GM19099 (cell line): ENCODE results near the gene CCR6.

Experiments used
- POLR2A ChIP-seq: IDR thresholded peaks from 3 replicates; pipeline ENCODE4 v1.6.1; 2011; ENCODE audit warnings: low read depth; ENCODE audit not compliant: insufficient read length; ENCODE audit errors: extremely low read depth

CCR6 gene

DNA sequence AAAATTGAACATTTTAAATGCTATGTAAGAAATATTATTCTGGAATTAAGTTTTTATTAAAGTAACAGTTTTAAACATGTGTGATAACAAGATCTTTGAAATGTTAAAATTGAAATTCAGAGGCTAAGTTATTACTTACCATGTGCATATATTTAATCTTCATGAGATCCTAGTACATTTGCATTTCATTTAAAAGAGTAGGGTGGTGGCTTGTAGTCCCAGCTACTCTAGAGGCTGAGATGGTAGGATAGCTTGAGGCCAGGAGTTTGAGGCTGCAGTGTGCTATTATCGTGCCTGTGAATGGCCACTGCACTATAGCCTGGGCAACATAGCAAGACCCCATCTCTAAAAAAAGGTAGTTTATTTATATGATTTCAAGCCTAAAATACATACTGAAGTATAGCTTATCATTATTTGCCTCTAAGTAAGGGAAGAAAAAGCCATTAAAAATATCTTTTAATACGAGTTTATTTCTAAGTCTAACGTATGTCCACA, 3.0 kb downstream of the CCR6 start:
- TF ChIP-seq POLR2A: no peak

DNA sequence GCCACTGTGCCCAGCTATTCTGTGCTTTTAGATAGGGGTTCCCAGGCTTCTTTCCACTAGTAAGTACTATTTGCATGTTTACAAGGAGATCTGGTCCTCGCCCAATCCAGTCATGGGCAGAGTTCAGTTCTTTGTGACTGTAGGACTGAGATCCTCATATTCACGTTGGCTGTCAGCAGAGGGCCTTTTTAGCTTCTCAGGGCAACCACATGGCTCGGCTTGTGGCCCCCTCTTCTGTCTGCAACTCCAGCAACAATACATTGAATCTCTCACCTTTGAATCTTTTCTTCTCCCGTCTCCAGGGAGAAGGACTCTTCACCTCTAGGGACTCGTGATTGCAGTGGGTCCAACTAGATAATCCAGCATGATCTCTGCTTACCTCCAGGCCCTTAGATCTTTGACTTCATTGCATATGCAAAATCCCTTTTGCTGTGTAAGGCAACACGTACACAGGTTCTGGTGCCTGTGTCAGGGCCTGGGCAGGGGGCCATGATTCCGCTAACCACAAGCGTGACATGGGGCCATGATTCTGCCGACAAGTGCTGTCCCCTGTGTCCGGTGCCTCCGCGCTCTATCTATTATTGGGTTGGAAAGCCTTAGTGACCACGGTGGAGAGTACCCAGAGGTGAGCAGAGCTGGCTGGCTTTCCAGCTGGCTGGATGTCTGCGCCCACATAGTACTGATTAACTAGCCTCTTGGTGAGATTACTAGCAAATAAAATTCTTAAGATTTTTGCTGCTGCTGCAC, 5.1 kb downstream of the CCR6 start:
- TF ChIP-seq POLR2A: peak; percentile 41

DNA sequence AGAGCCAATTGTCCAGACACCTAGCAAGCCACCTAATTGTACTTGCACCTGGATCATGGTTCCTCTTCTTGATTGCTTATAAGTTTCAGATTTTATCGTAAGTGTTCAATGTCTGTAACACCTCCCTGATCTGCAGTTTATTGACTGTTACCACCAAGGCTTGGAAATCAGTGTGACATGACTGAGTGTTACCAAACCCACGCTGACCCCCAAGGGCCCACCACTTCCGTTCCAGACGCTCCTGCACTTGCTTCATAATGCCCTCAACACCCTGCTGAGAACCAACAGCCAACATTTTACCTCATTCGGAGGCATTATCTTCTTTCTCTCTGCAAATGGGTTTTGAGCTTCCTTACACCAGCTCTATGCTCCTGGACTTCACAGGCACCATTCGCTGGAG, 6.3 kb downstream of the CCR6 start:
- no peak for TF ChIP-seq POLR2A

DNA sequence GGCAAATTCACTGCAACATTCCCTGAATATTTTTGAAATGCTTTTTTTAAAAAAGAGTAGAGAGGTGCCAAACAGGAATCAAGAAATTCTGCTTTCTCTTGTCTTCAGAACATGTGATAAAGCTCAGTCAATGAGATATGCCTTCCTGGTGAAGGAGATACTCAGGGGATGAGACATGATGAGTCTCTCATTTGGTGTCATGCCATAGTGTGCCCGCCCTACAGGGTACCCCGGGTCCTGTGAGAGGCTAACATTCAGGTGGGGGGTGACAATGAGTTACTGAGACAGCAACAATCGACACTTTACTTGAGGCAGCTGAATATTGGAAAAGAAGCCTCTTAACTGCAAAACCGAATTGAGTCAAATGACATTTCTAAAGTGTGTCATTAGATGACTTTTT, 6.7 kb downstream of the CCR6 start:
- TF ChIP-seq POLR2A: no peak

DNA sequence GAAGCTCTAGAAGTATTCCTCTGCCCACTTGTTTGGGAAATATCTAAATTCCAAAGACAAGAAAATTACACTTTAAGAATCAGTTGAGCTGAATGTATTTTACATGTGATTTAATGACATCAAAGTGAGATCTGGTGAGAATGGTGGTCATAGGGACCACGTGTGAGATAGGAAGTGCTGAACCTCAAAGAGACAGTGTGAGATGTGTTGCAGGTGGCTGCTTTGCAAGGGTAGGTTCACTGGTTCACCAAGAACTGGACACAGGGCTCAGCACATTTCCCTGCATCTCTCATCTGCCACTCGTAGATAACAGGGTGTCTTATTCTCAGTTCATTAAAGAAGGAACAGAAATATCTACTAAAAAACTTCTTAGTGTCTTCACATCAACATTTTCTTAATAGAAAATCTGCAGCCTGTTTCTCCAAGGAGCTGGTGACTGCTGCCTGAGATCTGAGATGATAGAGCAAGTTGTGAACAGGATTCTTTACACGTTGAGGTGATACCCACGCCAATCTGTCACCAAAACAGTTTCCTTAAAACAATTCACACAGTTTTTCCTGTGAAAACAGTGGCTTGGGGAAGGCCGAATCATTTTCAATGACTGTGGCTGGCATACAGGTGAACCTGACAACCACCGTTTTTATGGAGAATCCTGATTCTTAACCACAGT, 7.2 kb downstream of the CCR6 start:
- no peak for TF ChIP-seq POLR2A

DNA sequence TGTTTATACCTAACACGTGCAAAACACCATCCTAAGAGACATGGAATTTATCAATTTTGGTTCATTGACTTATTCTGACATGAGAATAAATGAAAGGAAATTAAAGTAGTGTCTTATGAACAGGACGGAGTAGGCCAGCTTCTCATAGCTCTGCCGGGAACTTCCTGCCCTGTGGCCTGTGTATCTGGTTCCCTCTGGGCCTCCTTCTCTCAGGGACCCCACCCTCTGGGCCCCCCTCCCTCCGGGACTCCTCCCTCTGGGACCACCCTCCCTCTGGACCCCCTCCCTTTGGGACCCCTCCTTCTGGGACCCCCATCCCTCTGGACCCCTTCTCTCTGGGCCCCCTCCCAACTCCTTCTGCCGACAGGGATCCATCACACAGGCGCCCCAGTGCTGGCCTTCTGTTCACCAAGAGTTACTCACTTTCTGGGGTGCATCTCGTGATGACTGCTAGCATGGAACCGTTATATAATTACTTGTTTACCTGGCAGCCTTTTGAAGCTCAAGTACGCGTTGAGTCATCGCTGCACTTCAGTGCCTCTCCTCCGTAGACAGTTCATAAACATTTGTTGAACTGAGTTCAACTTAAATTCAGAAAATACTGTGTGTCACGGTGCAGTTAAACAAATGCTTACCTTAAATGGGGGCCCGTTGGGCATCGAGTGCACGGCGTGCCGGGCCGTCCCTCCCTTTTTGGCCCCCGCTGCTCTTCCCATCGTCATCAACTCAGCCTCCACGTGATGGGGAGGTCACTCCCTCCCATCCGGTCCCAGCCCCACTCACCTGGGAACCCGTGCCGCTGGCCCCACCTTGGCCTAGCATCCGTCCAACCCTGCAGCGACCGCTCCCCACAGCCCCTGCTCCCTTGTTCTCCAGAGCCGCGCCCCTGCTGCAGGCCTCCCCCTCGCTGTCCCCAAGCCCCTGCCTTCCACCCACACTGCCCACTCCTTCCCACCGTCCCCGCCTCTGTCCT, 8.1 kb downstream of the CCR6 start:
- peak; percentile 16 for TF ChIP-seq POLR2A

DNA sequence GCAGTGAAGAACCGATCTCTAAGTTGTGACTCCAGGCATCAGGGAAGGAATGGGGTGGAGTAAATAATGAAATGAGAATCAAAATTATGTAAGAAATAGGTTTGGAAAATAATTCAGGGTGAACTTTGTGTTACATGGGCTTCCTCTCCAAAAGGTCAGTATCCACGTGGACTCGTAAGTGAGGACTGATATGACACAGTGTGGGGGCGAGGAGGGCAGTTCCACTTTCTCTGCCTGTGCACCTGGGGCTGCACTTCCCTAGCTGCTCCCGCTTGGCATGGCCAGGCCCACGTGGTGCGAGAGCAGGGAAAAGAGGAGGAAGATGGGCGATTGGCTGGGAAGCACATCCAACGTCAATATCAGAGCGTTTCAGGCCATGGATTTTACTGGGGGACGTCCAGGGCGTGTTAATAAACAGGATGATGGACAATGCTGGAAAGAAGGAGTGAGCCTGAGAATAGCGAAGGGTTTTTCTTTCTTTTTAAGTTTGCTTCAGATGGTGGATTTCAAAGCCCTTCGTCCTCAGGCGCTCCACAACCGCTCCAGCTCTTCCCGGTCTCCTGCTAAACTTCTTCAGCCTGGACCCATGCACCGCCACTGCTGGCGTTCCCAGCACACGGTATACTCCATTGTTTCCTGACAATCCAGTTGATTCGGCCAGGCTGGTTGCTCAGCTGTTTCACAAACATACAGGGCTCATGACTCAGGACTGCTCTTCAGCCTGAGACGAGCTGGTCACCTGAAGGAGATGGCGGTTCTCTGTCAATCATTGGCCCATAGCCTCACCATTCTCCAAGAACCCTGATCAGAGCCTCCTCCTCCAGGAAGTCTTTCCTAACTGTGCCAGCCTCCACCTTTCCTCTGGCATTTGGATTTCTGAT, 11.8 kb downstream of the CCR6 start:
- no peak for TF ChIP-seq POLR2A

DNA sequence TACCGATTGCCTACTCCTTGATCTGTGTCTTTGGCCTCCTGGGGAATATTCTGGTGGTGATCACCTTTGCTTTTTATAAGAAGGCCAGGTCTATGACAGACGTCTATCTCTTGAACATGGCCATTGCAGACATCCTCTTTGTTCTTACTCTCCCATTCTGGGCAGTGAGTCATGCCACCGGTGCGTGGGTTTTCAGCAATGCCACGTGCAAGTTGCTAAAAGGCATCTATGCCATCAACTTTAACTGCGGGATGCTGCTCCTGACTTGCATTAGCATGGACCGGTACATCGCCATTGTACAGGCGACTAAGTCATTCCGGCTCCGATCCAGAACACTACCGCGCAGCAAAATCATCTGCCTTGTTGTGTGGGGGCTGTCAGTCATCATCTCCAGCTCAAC, 13.5 kb downstream of the CCR6 start:
- no peak for TF ChIP-seq POLR2A

DNA sequence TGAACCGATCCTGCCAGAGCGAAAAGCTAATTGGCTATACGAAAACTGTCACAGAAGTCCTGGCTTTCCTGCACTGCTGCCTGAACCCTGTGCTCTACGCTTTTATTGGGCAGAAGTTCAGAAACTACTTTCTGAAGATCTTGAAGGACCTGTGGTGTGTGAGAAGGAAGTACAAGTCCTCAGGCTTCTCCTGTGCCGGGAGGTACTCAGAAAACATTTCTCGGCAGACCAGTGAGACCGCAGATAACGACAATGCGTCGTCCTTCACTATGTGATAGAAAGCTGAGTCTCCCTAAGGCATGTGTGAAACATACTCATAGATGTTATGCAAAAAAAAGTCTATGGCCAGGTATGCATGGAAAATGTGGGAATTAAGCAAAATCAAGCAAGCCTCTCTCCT, 14.2 kb downstream of the CCR6 start:
- no peak for TF ChIP-seq POLR2A

DNA sequence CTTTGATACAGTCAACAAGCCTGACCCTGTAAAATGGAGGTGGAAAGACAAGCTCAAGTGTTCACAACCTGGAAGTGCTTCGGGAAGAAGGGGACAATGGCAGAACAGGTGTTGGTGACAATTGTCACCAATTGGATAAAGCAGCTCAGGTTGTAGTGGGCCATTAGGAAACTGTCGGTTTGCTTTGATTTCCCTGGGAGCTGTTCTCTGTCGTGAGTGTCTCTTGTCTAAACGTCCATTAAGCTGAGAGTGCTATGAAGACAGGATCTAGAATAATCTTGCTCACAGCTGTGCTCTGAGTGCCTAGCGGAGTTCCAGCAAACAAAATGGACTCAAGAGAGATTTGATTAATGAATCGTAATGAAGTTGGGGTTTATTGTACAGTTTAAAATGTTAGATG, 15.0 kb downstream of the CCR6 start:
- no peak for TF ChIP-seq POLR2A

DNA sequence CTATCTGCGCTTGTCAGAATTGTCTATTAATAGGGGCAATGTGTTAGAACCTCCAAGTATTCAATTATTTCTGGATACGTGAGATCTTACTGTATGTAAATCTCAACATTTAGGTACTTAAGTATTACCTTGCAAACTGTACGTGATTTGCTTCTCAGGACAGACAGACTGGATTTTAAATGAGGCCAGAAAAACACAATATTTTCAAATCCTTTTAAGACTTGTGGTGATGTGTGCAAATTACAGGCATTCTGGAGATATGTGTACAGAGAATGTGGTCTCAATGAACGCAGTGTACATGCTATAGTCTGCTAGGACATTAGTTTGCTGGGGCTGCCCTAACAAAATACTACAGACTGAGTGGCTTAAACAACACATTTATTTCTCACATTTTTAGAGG, 16.9 kb downstream of the CCR6 start:
- TF ChIP-seq POLR2A: no peak

DNA sequence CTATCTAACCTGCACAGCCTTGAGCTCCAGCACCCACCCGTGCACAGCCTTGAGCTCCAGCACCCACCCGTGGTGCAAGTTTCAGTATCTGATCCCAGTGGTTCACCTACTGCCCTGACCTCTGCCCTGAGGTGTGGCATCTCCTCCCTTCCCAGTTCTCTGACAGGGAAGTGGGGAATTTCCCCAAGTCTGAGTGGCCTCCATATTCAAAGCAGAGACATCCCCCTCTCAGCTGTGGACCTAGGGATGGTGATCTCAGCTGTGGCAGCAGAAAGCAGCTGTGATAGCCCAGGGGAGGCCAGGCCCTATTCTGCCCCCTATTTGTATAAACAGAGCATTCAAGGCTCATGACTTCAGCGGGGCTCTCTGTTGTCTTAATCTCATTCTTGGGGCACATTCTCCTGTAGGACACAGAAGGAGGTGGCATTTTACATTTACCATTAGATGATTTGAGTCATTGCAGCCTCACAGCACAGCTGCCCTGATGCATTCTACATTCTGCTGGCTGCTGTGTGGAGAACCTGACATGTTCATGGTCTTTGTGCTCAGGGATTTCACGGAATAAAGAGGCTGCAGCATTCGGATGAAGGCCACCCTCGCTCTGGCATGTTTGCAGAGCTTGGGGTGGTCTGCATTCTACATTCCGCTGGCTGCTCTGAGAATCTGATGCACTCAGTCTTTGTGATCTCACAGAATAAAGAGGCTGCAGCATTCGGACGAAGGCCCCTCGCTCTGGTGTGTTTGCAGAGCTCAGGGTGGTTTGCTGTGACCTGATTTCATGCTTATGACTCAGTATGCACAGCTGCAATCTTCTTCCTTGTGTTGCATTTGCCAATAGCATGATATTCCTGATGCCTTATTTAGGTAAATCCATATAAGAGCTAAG, 17.9 kb downstream of the CCR6 start:
- TF ChIP-seq POLR2A: no peak

DNA sequence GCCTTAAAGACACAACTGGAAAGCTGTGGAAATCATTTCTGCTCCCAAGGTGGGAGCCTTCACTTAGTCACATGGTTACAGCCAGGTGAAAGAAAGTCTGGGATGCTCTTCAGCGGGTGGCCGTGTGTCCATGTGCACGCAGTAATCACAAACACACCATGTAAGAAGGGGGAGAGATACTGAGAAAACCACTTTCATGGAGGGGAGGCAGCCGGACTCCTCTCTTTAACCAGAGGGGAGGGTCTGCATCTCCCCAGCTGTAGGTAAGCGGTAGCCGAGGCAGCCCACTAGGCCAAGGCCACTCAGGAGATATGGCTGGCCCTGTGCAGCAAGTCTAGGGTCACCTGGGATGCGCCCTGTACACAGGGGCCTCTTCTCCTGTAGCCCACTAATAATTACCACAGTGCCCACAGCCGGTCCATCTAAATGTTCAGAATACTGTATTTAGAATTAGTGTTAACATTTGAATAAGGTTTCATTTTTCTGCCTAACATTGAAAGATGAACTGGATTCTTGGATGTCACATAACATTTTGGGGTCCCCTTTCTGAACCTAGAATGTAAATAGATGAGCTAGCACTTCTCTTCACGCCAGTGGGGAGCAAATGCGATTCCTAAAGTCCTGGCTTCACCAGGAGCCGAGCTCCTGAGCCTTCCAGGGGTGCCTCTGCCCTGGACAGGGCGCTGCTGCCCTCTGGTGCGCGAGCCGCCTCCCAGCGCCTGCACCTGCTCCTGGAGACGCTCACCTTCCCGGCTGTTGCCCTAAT, 19.0 kb downstream of the CCR6 start:
- no peak for TF ChIP-seq POLR2A
